ENCODE measurements around the gene ZFAND3.

The ZFAND3 gene

DNA sequence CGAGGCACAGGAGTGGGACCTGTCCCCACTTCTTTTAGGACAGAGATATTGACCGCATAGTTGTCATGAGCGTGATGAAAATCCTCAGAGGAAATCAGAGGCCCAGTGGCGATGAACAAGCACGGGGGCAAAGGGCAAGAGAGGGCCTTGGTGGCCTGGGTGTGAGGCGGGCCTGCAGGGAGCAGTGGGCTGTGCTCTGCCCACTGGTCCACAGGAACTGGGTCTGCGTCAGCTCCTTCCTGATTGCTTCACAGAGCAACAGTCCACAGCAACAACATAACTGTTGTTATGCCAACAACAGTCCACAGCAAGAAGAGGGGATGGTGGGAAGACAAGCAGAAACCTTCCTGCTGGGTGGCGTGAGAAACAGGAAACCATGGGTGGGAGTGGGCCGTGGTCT lies 335.6 kb downstream of the ZFAND3 start:
- Mint-ChIP-seq H3K27ac (no peak overlapping the region), H3K9me3 (ENCODE audit: low read depth) (no peaks in the 10 kb centered on the region), H3K4me3 (no peak overlapping the region), H3K36me3 (peaks cover 4% of the 10 kb centered on the region), H3K27me3 (no peaks in the 10 kb centered on the region), H3K4me1 (ENCODE audit: low read depth) (no peaks in the 10 kb centered on the region)

GRCh38 chr6:38155621-38156204 lies 336.2 kb downstream of the ZFAND3 start:
- Mint-ChIP-seq H3K4me3 (no peak overlapping the region), H3K27me3 (no peaks in the 10 kb centered on the region), H3K9me3 (ENCODE audit: low read depth) (no peaks in the 10 kb centered on the region), H3K36me3 (peaks cover 5% of the 10 kb centered on the region), H3K27ac (no peak overlapping the region), H3K4me1 (ENCODE audit: low read depth) (no peaks in the 10 kb centered on the region)

GRCh38 chr6:38156818-38157565 lies 337.5 kb downstream of the ZFAND3 start:
- H3K27ac Mint-ChIP-seq: no peak overlapping the region
- H3K4me1 Mint-ChIP-seq (ENCODE audit: low read depth): no peaks in the 10 kb centered on the region
- H3K36me3 Mint-ChIP-seq: peaks cover 5% of the 10 kb centered on the region
- no peaks in the 10 kb centered on the region for H3K27me3 Mint-ChIP-seq
- H3K9me3 Mint-ChIP-seq (ENCODE audit: low read depth): no peaks in the 10 kb centered on the region
- H3K4me3 Mint-ChIP-seq: no peak overlapping the region

GRCh38 chr6:38157905-38158304 lies 338.4 kb downstream of the ZFAND3 start:
- Mint-ChIP-seq H3K27ac (no peak overlapping the region), H3K36me3 (peaks cover 5% of the 10 kb centered on the region), H3K4me1 (ENCODE audit: low read depth) (no peaks in the 10 kb centered on the region), H3K4me3 (no peak overlapping the region), H3K9me3 (ENCODE audit: low read depth) (no peaks in the 10 kb centered on the region), H3K27me3 (no peaks in the 10 kb centered on the region)

- Mint-ChIP-seq H3K4me1 (ENCODE audit: low read depth) (no peaks in the 10 kb centered on the region), H3K4me3 (no peak overlapping the region), H3K9me3 (ENCODE audit: low read depth) (no peaks in the 10 kb centered on the region), H3K27ac (no peak overlapping the region), H3K36me3 (peaks cover 5% of the 10 kb centered on the region), H3K27me3 (no peaks in the 10 kb centered on the region)
These were observed 339.3 kb downstream of the ZFAND3 start for GRCh38 chr6:38158762-38159350.

GRCh38 chr6:38159596-38159995 lies 340.1 kb downstream of the ZFAND3 start:
- no peaks in the 10 kb centered on the region for H3K4me1 Mint-ChIP-seq (ENCODE audit: low read depth)
- H3K36me3 Mint-ChIP-seq: peaks cover 5% of the 10 kb centered on the region
- H3K27ac Mint-ChIP-seq: no peak overlapping the region
- H3K27me3 Mint-ChIP-seq: no peaks in the 10 kb centered on the region
- no peak overlapping the region for H3K4me3 Mint-ChIP-seq
- H3K9me3 Mint-ChIP-seq (ENCODE audit: low read depth): no peaks in the 10 kb centered on the region

- no peaks in the 10 kb centered on the region for H3K9me3 Mint-ChIP-seq (ENCODE audit: low read depth)
- peaks cover 5% of the 10 kb centered on the region for H3K36me3 Mint-ChIP-seq
- no peaks in the 10 kb centered on the region for H3K4me1 Mint-ChIP-seq (ENCODE audit: low read depth)
- no peaks in the 10 kb centered on the region for H3K27me3 Mint-ChIP-seq
- H3K4me3 Mint-ChIP-seq: no peak overlapping the region
- no peak overlapping the region for H3K27ac Mint-ChIP-seq
These were observed 341.3 kb downstream of the ZFAND3 start for GRCh38 chr6:38160831-38161230.

DNA sequence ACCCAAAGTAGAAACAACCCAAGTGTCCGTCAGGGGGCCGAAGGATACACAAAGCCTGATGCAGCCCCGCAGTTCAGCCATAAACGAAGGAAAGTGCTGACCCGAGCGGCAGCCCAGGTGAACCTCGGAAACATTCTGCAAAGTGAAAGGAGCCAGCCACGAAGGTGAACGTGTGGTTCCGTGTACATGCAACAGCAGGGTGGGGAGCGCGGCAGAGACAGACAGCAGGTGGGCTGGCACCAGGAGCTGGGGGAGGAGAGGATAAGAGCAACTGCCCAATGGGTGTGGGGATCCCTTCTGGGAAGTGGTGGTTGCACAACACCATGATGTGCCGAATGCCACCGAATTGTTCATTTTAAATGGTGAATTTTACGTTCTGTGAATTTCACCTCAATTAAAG lies 341.8 kb downstream of the ZFAND3 start:
- Mint-ChIP-seq H3K27me3 (no peaks in the 10 kb centered on the region), H3K9me3 (ENCODE audit: low read depth) (no peaks in the 10 kb centered on the region), H3K4me1 (ENCODE audit: low read depth) (no peaks in the 10 kb centered on the region), H3K27ac (no peak overlapping the region), H3K4me3 (no peak overlapping the region), H3K36me3 (peaks cover 5% of the 10 kb centered on the region)

DNA sequence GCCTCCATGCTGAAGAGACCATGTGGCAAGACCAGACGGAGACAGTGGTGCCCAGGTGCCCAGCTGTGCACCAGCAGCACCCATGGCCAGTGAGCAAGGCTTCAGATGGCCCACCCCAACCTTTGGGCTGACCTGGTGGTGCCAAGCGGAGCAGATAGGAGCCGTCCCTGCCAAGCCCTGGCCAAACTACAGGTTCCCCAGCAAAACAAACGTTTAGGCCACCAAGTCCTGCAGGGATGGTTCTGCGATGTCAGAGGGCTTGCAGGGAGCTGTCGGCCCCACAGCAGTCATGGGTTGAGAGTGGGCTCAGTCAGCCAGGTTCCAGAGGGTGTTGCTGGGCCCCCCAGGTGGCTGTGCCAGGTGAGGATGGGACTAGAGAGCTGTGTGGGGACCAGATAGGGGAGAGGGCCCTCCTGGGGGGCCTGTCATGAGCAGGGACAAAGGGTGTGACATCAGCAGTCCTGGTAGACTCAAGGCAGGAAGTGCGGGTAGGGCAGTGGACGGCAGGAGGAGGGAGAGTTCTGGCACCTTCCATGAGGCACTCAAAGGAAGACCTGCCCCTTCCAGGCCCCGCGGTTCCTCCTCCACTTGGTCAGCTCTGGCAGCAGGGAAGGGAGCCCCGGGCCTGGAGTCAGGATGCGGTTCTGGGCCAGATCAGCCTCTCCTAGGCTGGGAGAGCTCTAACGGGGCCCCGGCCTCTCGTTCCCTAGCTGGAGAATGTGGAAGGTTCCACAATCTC lies 342.4 kb downstream of the ZFAND3 start:
- Mint-ChIP-seq H3K27ac (no peak overlapping the region), H3K9me3 (ENCODE audit: low read depth) (no peaks in the 10 kb centered on the region), H3K4me3 (no peak overlapping the region), H3K27me3 (no peaks in the 10 kb centered on the region), H3K36me3 (peaks cover 5% of the 10 kb centered on the region), H3K4me1 (ENCODE audit: low read depth) (no peaks in the 10 kb centered on the region)

GRCh38 chr6:38162493-38163185 lies 343.1 kb downstream of the ZFAND3 start:
- H3K36me3 Mint-ChIP-seq: peaks cover 5% of the 10 kb centered on the region
- H3K27ac Mint-ChIP-seq: no peak overlapping the region
- no peaks in the 10 kb centered on the region for H3K27me3 Mint-ChIP-seq
- no peaks in the 10 kb centered on the region for H3K9me3 Mint-ChIP-seq (ENCODE audit: low read depth)
- H3K4me1 Mint-ChIP-seq (ENCODE audit: low read depth): no peaks in the 10 kb centered on the region
- no peak overlapping the region for H3K4me3 Mint-ChIP-seq

DNA sequence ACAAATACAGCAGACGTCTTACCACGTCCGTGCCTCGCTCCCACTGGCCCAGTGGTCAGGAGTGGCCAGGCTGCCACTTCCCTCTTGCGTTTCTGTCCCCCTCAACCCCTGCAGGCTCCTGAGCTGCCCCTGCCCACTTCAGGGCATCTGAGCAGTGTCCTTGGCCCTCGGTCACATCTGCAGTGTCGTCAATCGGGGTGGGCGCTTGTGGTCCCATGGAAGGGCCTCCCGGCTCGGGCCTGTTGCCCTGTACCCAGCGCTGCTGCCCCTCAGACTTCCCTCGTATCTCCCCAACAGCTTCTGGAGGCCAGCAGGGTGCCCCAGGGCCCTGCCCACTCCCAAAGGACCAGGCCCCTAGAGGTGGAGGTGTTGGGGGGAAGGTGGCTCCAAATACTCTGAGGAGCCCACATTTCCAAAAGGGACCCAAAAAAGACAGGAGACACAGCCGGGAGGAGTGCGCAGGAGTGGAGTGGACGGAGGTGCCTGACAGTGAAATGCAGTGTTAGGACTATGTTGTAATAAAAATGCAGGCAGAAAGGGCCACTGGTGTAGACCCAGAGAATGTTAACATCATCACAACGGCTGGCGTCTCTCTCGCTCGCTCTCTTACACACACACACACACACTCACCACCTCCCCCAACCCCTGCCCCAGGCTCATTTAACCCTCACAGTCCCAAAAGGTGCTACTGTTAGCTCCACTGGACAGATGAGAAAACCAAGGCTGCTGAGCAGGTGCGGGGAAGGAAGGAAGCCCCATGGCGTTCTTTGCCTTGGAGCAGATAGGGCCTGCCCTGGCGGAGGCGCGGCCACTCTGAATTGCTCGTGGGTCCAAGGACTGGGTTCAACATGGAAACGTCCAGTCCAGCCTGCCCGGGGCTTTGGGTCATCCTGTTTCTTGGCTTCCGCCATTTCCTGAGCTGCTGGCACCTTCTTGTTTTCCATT lies 343.9 kb downstream of the ZFAND3 start:
- H3K4me1 Mint-ChIP-seq (ENCODE audit: low read depth): no peaks in the 10 kb centered on the region
- no peaks in the 10 kb centered on the region for H3K27me3 Mint-ChIP-seq
- H3K4me3 Mint-ChIP-seq: no peak overlapping the region
- H3K36me3 Mint-ChIP-seq: peaks cover 5% of the 10 kb centered on the region
- no peaks in the 10 kb centered on the region for H3K9me3 Mint-ChIP-seq (ENCODE audit: low read depth)
- no peak overlapping the region for H3K27ac Mint-ChIP-seq

GRCh38 chr6:38164131-38164481 lies 344.6 kb downstream of the ZFAND3 start:
- H3K36me3 Mint-ChIP-seq: peaks cover 3% of the 10 kb centered on the region
- no peaks in the 10 kb centered on the region for H3K9me3 Mint-ChIP-seq (ENCODE audit: low read depth)
- H3K4me1 Mint-ChIP-seq (ENCODE audit: low read depth): no peaks in the 10 kb centered on the region
- H3K27ac Mint-ChIP-seq: no peak overlapping the region
- no peaks in the 10 kb centered on the region for H3K27me3 Mint-ChIP-seq
- no peak overlapping the region for H3K4me3 Mint-ChIP-seq

DNA sequence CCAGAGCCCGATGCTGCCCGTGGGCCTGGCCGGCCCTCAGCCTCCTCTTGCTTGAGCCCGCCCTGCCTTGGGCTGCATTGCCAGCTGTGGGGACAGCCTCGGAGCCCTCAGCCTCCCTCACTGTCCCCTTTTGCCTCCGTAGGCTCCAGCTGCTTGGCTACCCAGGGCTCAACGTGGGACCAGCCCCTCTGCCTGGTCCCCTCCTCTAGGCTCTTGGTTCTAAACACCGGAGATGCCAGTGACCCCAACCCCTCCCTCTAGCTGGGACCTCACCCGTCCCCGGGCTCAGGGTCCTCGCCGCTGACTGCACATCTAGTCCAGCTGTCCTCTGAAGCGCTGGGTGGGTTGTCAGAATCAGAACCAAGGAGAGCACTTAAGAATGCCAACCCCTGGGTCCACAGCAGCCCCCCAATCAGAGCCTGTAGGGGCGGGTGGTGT lies 345.2 kb downstream of the ZFAND3 start:
- no peaks in the 10 kb centered on the region for H3K9me3 Mint-ChIP-seq (ENCODE audit: low read depth)
- no peaks in the 10 kb centered on the region for H3K27me3 Mint-ChIP-seq
- H3K4me3 Mint-ChIP-seq: no peak overlapping the region
- no peak overlapping the region for H3K27ac Mint-ChIP-seq
- H3K36me3 Mint-ChIP-seq: peaks cover 3% of the 10 kb centered on the region
- H3K4me1 Mint-ChIP-seq (ENCODE audit: low read depth): no peaks in the 10 kb centered on the region

Data from activated naive CD8-positive, alpha-beta T cell (primary cell).